ENCODE results near the gene HSPA12B. TPM values are rescaled to one million over a fixed set of nuclear protein-coding genes. Genes with fewer than 3 reads are reported as not detected.

The HSPA12B gene
- total RNA-seq, 4 donors from 2014 or later, result 12.7 to 30.9 (median 18.7) TPM

DNA sequence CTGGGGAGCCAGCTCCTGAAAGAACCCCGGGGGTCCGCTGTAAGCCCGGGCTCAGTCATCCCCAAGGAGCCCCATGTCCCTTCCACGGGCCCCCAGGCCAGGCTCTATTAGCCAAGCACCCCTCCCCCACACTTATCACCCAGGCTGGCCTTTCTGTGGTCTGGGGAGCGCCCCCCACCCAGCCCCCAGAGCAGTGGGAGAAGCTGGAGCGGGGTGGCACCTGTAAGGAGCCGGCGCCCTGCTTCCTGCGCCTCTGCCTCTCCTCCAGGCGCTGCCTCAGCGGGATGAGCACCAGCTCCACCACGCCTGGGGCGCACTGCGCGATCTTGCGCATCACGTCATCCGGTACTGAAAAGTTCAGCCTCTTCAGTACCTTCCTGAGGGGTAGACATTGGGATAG, 46.5 kb downstream of the HSPA12B start:
- H3K4me3 ChIP-seq, result no peak overlapping the region
- no peaks in the 10 kb centered on the region for H3K27me3 ChIP-seq
- no peaks in the 10 kb centered on the region for H3K9me3 ChIP-seq
- H3K4me1 ChIP-seq, result peaks cover 0 to 53% (median 15%) of the 10 kb centered on the region in 4 donors
- peaks cover 0 to 11% (median 0%) of the 10 kb centered on the region in 3 donors for H3K36me3 ChIP-seq
- WGBS, 2 donors, result 38 to 66% methylated on average over 17 of the region's 18 CpGs
- no peak for TF ChIP-seq EP300 (IDR thresholded peaks at IDR 0.05)
- no peak overlapping the region for H3K27ac ChIP-seq
- no peak for DNase-seq (ENCODE audit: low spot score in 2 of 2)

- DNase-seq (ENCODE audit: low spot score in 2 of 2), result peak; percentile 62 to 84
- Histone ChIP-seq H3K4me3 (peak within 1 kb of the TSS in 3 of 4 donors; percentile 9 to 47 (median 45)), H3K9me3 (no peaks in the 10 kb centered on the region), H3K27ac (peak within 1 kb of the TSS in 3 of 4 donors; percentile 65 to 73 (median 69)), H3K4me1 (peaks cover 0 to 71% (median 32%) of the 10 kb centered on the region in 4 donors), H3K36me3 (peaks cover 0 to 22% (median 0%) of the 10 kb centered on the region in 3 donors), H3K27me3 (no peaks in the 10 kb centered on the region)
- TF ChIP-seq POLR2A (IDR thresholded peaks at IDR 0.05) (no peak), EP300 (IDR thresholded peaks at IDR 0.05) (peak; percentile 26 to 29), CTCF (IDR thresholded peaks at IDR 0.05) (peak in 4 of 5 experiments; percentile 29 to 69 (median 54))
- WGBS, 2 donors, result 16 to 17% methylated on average over 22 to 26 of the region's 28 CpGs
Measured at GRCh38 chr20:3781153-3781910, 48.8 kb downstream of the HSPA12B start, which contains the start of gene SPEF1. SPEF1 (minus strand) TSS chr20:3781448; CDS start chr20:3781287, 161 bp downstream.

- 75 to 87% methylated on average over 6 of the region's 6 CpGs for WGBS, 2 donors
- Histone ChIP-seq H3K9me3 (no peaks in the 10 kb centered on the region), H3K4me1 (peaks cover 0 to 73% (median 39%) of the 10 kb centered on the region in 4 donors), H3K36me3 (peaks cover 0 to 22% (median 0%) of the 10 kb centered on the region in 3 donors), H3K27me3 (no peaks in the 10 kb centered on the region), H3K27ac (peak overlapping the region in 1 of 4 donors; percentile 9), H3K4me3 (no peak overlapping the region)
- TF ChIP-seq CTCF (IDR thresholded peaks at IDR 0.05) (no peak), POLR2A (IDR thresholded peaks at IDR 0.05) (no peak), EP300 (IDR thresholded peaks at IDR 0.05) (no peak)
- DNase-seq (ENCODE audit: low spot score in 2 of 2), result no peak
Measured at GRCh38 chr20:3782597-3782996, 50.1 kb downstream of the HSPA12B start.

DNA sequence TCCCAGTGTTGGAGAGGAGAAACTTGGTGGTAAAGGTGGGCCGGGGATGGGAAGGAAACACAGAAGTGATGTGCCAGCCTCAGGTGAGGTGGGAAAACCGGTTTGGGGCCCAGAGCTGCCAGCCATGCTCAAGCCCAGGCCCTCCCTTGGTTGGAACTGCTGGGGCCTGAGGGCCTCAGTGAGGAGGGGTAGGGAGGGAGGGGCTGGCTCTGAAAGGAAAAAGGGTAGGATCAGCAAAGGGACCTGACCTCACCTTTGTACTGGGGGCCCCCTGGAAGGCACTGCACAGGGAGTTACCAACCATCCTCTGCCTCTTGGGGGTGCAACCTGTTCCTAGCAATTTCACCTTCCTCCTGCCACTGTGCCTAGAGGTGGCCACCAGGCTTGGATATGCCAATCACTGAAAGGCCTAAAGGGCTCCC, 50.6 kb downstream of the HSPA12B start:
- Histone ChIP-seq H3K27me3 (no peaks in the 10 kb centered on the region), H3K4me3 (no peak overlapping the region), H3K27ac (peak overlapping the region in 2 of 4 donors; percentile 9 to 17), H3K36me3 (peaks cover 0 to 22% (median 0%) of the 10 kb centered on the region in 3 donors), H3K9me3 (no peaks in the 10 kb centered on the region), H3K4me1 (peaks cover 0 to 71% (median 37%) of the 10 kb centered on the region in 4 donors)
- no peak for DNase-seq (ENCODE audit: low spot score in 2 of 2)
- TF ChIP-seq POLR2A (IDR thresholded peaks at IDR 0.05) (no peak), CTCF (IDR thresholded peaks at IDR 0.05) (no peak), EP300 (IDR thresholded peaks at IDR 0.05) (no peak)
- 77 to 81% methylated on average over 2 of the region's 2 CpGs for WGBS, 2 donors

DNA sequence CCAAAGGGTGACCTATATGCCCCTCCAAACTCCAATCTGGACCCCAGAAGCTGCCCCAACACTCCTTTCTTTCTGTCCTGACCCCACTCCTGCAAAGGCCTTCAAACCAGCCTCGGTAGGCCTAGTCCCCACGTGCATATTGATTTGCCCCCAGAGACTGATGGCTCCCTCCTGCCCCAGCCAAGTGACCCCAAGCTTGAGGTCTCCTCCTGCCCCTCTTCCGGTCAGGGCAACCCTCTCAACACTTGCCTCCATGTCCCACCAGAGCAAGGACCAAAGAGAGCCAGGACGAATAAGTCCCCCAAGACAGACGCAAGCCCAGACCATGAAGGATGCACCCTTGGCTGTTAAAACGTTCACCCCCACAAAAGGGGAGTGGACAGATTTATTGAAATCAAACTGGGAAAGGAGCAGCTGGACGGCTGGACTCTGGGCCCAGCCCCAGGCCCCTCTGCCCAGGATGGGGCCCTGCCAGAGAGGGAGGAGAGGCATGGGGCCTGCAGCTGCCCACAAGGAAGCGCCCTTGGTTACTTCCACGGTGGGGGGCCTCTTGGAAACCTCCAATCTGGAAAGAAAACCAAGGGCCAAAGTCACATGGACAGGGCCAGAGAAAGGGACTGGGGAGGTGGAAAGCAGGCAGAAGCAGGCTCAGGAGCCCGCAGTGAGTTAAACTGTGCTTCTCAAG, 51.2 kb downstream of the HSPA12B start:
- no peaks in the 10 kb centered on the region for H3K27me3 ChIP-seq
- peaks cover 0 to 71% (median 31%) of the 10 kb centered on the region in 4 donors for H3K4me1 ChIP-seq
- H3K4me3 ChIP-seq, result no peak overlapping the region
- H3K36me3 ChIP-seq, result peaks cover 0 to 22% (median 0%) of the 10 kb centered on the region in 3 donors
- TF ChIP-seq EP300 (IDR thresholded peaks at IDR 0.05), result no peak
- no peak for TF ChIP-seq CTCF (IDR thresholded peaks at IDR 0.05)
- no peak for TF ChIP-seq POLR2A (IDR thresholded peaks at IDR 0.05)
- no peaks in the 10 kb centered on the region for H3K9me3 ChIP-seq
- H3K27ac ChIP-seq, result peak overlapping the region in 2 of 4 donors; percentile 48 to 54
- 47 to 63% methylated on average over 10 of the region's 10 CpGs for WGBS, 2 donors
- no peak for DNase-seq (ENCODE audit: low spot score in 2 of 2)
